Germinal center (tissue), 1 donor: ENCODE measurements around the gene IBSP.

Experiments used
- DNase-seq: peaks from one replicate; pipeline ENCODE4 v3.0.0; 2012; ENCODE audit warnings: mixed read lengths, low spot score

IBSP gene

GRCh38 chr4:87799301-87800113, at the start of gene IBSP:
Gene IBSP, plus strand, starts transcription at chr4:87799554. Its CDS starts 2,808 bp downstream, at chr4:87802362.
- DNase-seq, result no peak

- DNase-seq, result no peak
These were observed 49.5 kb upstream of the IBSP start for GRCh38 chr4:87749883-87750282.

GRCh38 chr4:87758270-87758669, 41.1 kb upstream of the IBSP start:
- no peak for DNase-seq

- DNase-seq, result no peak
These were observed 37.0 kb upstream of the IBSP start for GRCh38 chr4:87762311-87762710.

GRCh38 chr4:87781569-87781968, 17.8 kb upstream of the IBSP start:
- no peak for DNase-seq

GRCh38 chr4:87783781-87784180, 15.6 kb upstream of the IBSP start:
- DNase-seq, result no peak

- DNase-seq, result no peak
These were observed 13.4 kb upstream of the IBSP start for GRCh38 chr4:87785731-87786509.

- DNase-seq, result no peak
These were observed 3.5 kb downstream of the IBSP start for GRCh38 chr4:87802858-87803257.

GRCh38 chr4:87803421-87803820, 4.1 kb downstream of the IBSP start:
- no peak for DNase-seq

GRCh38 chr4:87804871-87805270, 5.5 kb downstream of the IBSP start:
- DNase-seq, result no peak

- DNase-seq, result no peak
These were observed 6.6 kb downstream of the IBSP start for GRCh38 chr4:87805971-87806370.

- no peak for DNase-seq
These were observed 7.2 kb downstream of the IBSP start for GRCh38 chr4:87806520-87806919.

- DNase-seq, result no peak
These were observed 8.0 kb downstream of the IBSP start for GRCh38 chr4:87807402-87807801.

- DNase-seq, result no peak
These were observed 12.6 kb downstream of the IBSP start for GRCh38 chr4:87811977-87812376.

GRCh38 chr4:87819281-87819919, 20.0 kb downstream of the IBSP start:
- DNase-seq, result no peak

GRCh38 chr4:87823200-87823599, 23.8 kb downstream of the IBSP start:
- DNase-seq, result no peak

GRCh38 chr4:87823724-87824123, 24.4 kb downstream of the IBSP start:
- DNase-seq, result no peak

GRCh38 chr4:87824352-87824751, 25.0 kb downstream of the IBSP start:
- DNase-seq, result no peak

- no peak for DNase-seq
These were observed 33.3 kb downstream of the IBSP start, which contains the start of gene MEPE for GRCh38 chr4:87832669-87833068. Gene MEPE, plus strand, starts transcription at chr4:87832969. Its CDS starts 1,746 bp downstream, at chr4:87834715.

- DNase-seq, result no peak
These were observed 35.0 kb downstream of the IBSP start for GRCh38 chr4:87834401-87834800.

GRCh38 chr4:87835197-87835596, 35.8 kb downstream of the IBSP start:
- DNase-seq, result no peak

- DNase-seq, result no peak
These were observed 36.4 kb downstream of the IBSP start for GRCh38 chr4:87835743-87836142.

GRCh38 chr4:87838205-87838604, 38.9 kb downstream of the IBSP start:
- DNase-seq, result no peak
